SU-DHL-6 (cell line): ENCODE measurements around the gene CHRM5.

Experiments used
- H2AFZ ChIP-seq: fragments of 200-600 bp; sonication (generic); 2 replicates; pipeline ENCODE4 v1.6.1; 2014; ENCODE audit warnings: low read depth, mild to moderate bottlenecking, moderate library complexity, mixed read lengths, antibody characterized with exemption, low read length; ENCODE audit not compliant: severe bottlenecking
- H3F3A ChIP-seq: fragments of 200-600 bp; shearing (Covaris generic); 2 replicates; pipeline ENCODE4 v1.6.0; 2016; ENCODE audit warnings: antibody characterized with exemption, mild to moderate bottlenecking; ENCODE audit not compliant: insufficient read depth
- H3K27ac ChIP-seq: fragments of 200-600 bp; sonication (generic); 2 replicates; pipeline ENCODE4 v1.5.1; 2016; ENCODE audit warnings: low read depth, mild to moderate bottlenecking, low read length, moderate library complexity, mixed read lengths
- H3K27me3 ChIP-seq: fragments of 200-600 bp; sonication (generic), shearing (Covaris generic); 2 replicates; pipeline ENCODE4 v1.6.0; 2014; ENCODE audit warnings: mild to moderate bottlenecking, low read length
- H3K36me3 ChIP-seq: fragments of 200-600 bp; sonication (generic); 2 replicates; pipeline ENCODE4 v1.6.1; 2014; ENCODE audit warnings: mild to moderate bottlenecking, low read length, mixed read lengths
- H3K4me2 ChIP-seq: fragments of 300-600, 200-600 bp; shearing (Covaris generic), sonication (generic); 2 replicates; pipeline ENCODE4 v1.6.0; 2014; ENCODE audit warnings: low read length, low read depth, mild to moderate bottlenecking; ENCODE audit not compliant: poor library complexity, severe bottlenecking
- H3K4me3 ChIP-seq: fragments of 200-600 bp; sonication (generic); 2 replicates; pipeline ENCODE4 v1.5.1; 2014; ENCODE audit warnings: antibody characterized with exemption, low read length, mild to moderate bottlenecking, mixed read lengths; ENCODE audit not compliant: insufficient read depth, poor library complexity, severe bottlenecking
- H3K79me2 ChIP-seq: fragments of 200-600 bp; sonication (generic); 2 replicates; pipeline ENCODE4 v1.6.1; 2014; ENCODE audit warnings: mild to moderate bottlenecking, low read length, moderate library complexity; ENCODE audit not compliant: insufficient read depth
- H3K9ac ChIP-seq: fragments of 200-600 bp; sonication (generic); 2 replicates; pipeline ENCODE4 v1.7.0; 2014; ENCODE audit warnings: mild to moderate bottlenecking, low read length
- H3K9me2 ChIP-seq: fragments of 200-600 bp; sonication (generic); replicated peaks from 2 replicates; pipeline ENCODE4 v1.6.1; 2014; ENCODE audit warnings: low read length; ENCODE audit not compliant: insufficient read depth
- H3K9me3 ChIP-seq: fragments of 200-600 bp; sonication (generic); 2 replicates; pipeline ENCODE4 v1.6.1; 2014; ENCODE audit warnings: low read length, mixed read lengths; ENCODE audit not compliant: insufficient read depth
- H4K20me1 ChIP-seq: fragments of 200-600 bp; sonication (generic); 2 replicates; pipeline ENCODE4 v1.6.1; 2014; ENCODE audit warnings: low read depth, mild to moderate bottlenecking, antibody characterized with exemption, low read length, moderate library complexity, mixed read lengths
- EZH2phosphoT487 ChIP-seq: fragments of 200-600 bp; sonication (generic), shearing (Covaris generic); conservative IDR thresholded peaks from 2 replicates; pipeline ENCODE4 v1.6.1; 2018; ENCODE audit warnings: mild to moderate bottlenecking, antibody characterized with exemption, low read length, moderate library complexity, mixed read lengths
- TF ChIP-seq, protein P1 (sequence below): fragments of 200-600 bp; sonication (generic); IDR thresholded peaks from one replicate; pipeline ENCODE4 v1.5.1; 2017; ENCODE audit warnings: antibody characterized with exemption, mild to moderate bottlenecking, low read length, moderate library complexity; ENCODE audit not compliant: insufficient read depth, poor library complexity, severe bottlenecking

The CHRM5 gene

GRCh38 chr15:34079904-34080303 is 111.6 kb downstream of the CHRM5 start:
- no peak overlapping the region for H3K27ac ChIP-seq
- peaks cover 11% of the 10 kb centered on the region; the same call in 1 of the 2 replicates for H3K36me3 ChIP-seq
- no peaks in the 10 kb centered on the region for H3K79me2 ChIP-seq
- no peak overlapping the region for H3K4me3 ChIP-seq
- H2AFZ ChIP-seq, result no peak overlapping the region
- no peak overlapping the region for H3K9ac ChIP-seq
- no peak for TF ChIP-seq EZH2phosphoT487
- TF ChIP-seq, protein P1, sequence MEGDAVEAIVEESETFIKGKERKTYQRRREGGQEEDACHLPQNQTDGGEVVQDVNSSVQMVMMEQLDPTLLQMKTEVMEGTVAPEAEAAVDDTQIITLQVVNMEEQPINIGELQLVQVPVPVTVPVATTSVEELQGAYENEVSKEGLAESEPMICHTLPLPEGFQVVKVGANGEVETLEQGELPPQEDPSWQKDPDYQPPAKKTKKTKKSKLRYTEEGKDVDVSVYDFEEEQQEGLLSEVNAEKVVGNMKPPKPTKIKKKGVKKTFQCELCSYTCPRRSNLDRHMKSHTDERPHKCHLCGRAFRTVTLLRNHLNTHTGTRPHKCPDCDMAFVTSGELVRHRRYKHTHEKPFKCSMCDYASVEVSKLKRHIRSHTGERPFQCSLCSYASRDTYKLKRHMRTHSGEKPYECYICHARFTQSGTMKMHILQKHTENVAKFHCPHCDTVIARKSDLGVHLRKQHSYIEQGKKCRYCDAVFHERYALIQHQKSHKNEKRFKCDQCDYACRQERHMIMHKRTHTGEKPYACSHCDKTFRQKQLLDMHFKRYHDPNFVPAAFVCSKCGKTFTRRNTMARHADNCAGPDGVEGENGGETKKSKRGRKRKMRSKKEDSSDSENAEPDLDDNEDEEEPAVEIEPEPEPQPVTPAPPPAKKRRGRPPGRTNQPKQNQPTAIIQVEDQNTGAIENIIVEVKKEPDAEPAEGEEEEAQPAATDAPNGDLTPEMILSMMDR, result no peak
- 0 out of 2 replicates have a peak, but pooled peaks cover under 1% of the 10 kb centered on the region for H3F3A ChIP-seq
- H3K9me3 ChIP-seq, result no peaks in the 10 kb centered on the region
- H3K27me3 ChIP-seq, result no peaks in the 10 kb centered on the region
- H3K9me2 ChIP-seq, result no peaks in the 10 kb centered on the region
- H4K20me1 ChIP-seq, result no peaks in the 10 kb centered on the region
- no peak overlapping the region for H3K4me2 ChIP-seq

DNA sequence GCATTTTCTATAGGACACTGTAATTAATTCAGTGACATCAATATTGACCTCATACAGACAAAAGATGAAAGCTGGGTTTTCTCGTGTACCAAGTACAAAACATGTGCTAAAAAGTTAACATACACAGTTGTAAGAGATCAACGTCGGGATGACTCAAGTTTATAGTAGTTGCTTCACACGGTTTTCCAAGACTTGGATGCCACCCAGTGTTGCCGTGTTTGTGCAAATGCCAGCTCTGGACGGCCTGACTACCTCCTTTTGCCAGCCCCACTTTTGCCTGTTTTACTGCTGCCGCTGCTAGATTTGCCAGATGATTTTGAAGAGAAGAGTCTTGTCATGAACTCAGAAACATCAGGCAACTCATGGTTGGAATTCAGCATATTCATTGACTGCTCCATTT is 115.8 kb downstream of the CHRM5 start:
- no peaks in the 10 kb centered on the region for H3K9me3 ChIP-seq
- H3K4me2 ChIP-seq, result no peak overlapping the region
- peaks cover 29% of the 10 kb centered on the region for H3K36me3 ChIP-seq

DNA sequence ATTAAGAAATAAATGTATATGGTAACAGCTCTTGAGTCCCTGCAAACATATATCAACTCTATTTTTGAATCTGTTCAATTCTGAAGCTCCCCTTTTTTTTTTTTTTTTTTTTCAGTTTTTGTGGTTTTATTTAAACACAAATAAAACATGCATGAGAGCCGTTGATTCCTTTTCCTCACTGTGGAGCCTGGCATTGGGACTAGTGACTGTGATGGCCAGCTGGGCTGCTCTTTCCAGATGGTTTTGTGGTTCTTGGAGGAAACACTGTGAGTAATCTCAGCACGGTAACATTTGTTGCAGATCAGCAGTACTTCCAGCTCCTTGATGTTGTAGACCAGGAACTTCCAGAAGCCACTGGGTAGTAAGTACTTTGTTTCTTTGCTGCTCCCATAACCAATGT is 117.4 kb downstream of the CHRM5 start:
- no peaks in the 10 kb centered on the region for H3K27me3 ChIP-seq
- H3K4me3 ChIP-seq, result no peak overlapping the region
- H3K36me3 ChIP-seq, result peaks cover 29% of the 10 kb centered on the region
- H2AFZ ChIP-seq, result no peak overlapping the region
- no peaks in the 10 kb centered on the region for H3K9me2 ChIP-seq
- 0 out of 2 replicates have a peak, but pooled peaks cover 5% of the 10 kb centered on the region for H3F3A ChIP-seq
- no peak overlapping the region for H3K27ac ChIP-seq
- no peak for TF ChIP-seq EZH2phosphoT487
- TF ChIP-seq, protein P1, result no peak
- H4K20me1 ChIP-seq, result no peaks in the 10 kb centered on the region
- H3K4me2 ChIP-seq, result no peak overlapping the region
- H3K79me2 ChIP-seq, result 0 out of 2 replicates have a peak, but pooled peaks cover 4% of the 10 kb centered on the region
- no peak overlapping the region for H3K9ac ChIP-seq
- no peaks in the 10 kb centered on the region for H3K9me3 ChIP-seq

More for the DNA sequence above, 115.8 kb downstream of the CHRM5 start:
- no peak for TF ChIP-seq EZH2phosphoT487
- TF ChIP-seq, protein P1, result no peak
- H4K20me1 ChIP-seq, result no peaks in the 10 kb centered on the region
- no peak overlapping the region for H3K9ac ChIP-seq
- no peaks in the 10 kb centered on the region for H3K79me2 ChIP-seq
- no peak overlapping the region for H3K4me3 ChIP-seq
- 0 out of 2 replicates have a peak, but pooled peaks cover 5% of the 10 kb centered on the region for H3F3A ChIP-seq
- no peak overlapping the region for H2AFZ ChIP-seq
- H3K27ac ChIP-seq, result no peak overlapping the region
- H3K9me2 ChIP-seq, result no peaks in the 10 kb centered on the region
- no peaks in the 10 kb centered on the region for H3K27me3 ChIP-seq
